NCI-H128 (cell line): ENCODE data around the gene QSOX2.

Source experiments
- DNase-seq: peaks from one replicate; lab custom pipeline; 2025; ENCODE audit not compliant: unreplicated experiment; lab: John Stamatoyannopoulos, UW

QSOX2 gene

DNA sequence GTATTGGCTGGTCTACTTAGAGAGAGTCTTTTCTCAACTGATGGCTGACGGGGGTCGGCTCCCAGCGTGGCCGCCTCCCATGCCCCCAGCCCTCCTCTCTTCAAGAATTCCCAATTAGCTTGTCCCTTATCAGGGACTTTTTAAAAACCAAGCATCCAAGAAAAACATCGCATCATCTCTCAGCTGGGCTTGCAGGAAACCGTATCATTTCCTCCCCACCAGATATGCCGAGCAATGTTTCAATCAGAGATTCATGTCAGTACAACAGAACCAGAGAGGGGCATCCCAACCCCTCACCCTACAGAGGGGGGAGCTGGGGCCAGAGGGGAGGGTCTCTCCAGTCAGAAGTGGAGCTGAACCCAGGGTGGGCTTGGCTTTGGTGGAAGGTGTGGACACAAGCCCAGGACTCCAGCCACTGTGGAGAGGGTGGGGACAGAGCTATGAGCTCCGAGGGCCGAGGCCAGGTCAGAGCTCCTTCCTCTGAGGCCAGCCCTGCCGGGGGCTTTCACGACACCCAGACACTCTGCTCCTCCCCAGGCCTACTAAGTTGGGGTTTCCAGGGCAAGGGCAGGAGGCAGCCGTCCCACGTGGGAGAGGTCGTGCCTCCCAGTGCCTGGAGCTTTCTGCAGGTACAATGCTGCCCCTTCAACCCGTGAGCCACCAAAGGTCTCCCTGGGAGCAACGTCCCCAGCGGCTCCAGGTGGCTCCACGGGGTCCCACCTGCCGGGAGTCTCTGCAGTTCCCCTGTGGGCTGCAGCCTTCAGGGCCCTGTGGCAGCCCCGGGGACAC, 87.9 kb downstream of the QSOX2 start:
- DNase-seq = no peak
